Neutrophil (primary cell): ENCODE measurements around the gene DHRS7C.

ENCODE experiments used
- H3K27ac ChIP-seq: fragments of 200-600 bp; sonication (generic); 2 replicates; pipeline ENCODE4 v1.5.1; 2016; ENCODE audit warnings: mild to moderate bottlenecking, moderate library complexity
- H3K27me3 ChIP-seq: fragments of 200-600 bp; sonication (generic); 2 replicates; pipeline ENCODE4 v1.6.0; 2016; ENCODE audit warnings: mild to moderate bottlenecking
- H3K36me3 ChIP-seq: fragments of 200-600 bp; sonication (generic); 2 replicates; pipeline ENCODE4 v1.5.1; 2017
- H3K4me1 ChIP-seq, 2 experiments: fragments of 200-600 bp in 1 of 2; sonication (generic) in 1 of 2; 1 replicate in 1 of 2; 2 replicates in 1 of 2; pipeline versions ENCODE4 v1.5.1 to v1.6.1; 2013 to 2016; ENCODE audit warnings: low read depth in 1 of 2, low read length in 1 of 2, mild to moderate bottlenecking in 1 of 2, moderate library complexity in 1 of 2; ENCODE audit not compliant: control insufficient read depth in 1 of 2, insufficient read depth in 1 of 2
- H3K4me3 ChIP-seq, 2 experiments: fragments of 200-600 bp in 1 of 2; sonication (generic) in 1 of 2; 1 replicate in 1 of 2; 2 replicates in 1 of 2; pipeline ENCODE4 v1.5.1; 2013 to 2016; ENCODE audit warnings: low read depth in 1 of 2, low read length in 1 of 2, mild to moderate bottlenecking in 1 of 2, moderate library complexity in 1 of 2
- H3K9me3 ChIP-seq: fragments of 200-600 bp; sonication (generic); 2 replicates; pipeline ENCODE4 v1.5.1; 2016
- TF ChIP-seq, protein P1 (sequence below): fragments of 200-600 bp; sonication (generic); IDR thresholded peaks from 2 replicates; pipeline ENCODE4 v1.5.1; 2016; ENCODE audit warnings: antibody characterized with exemption

Gene DHRS7C

DNA sequence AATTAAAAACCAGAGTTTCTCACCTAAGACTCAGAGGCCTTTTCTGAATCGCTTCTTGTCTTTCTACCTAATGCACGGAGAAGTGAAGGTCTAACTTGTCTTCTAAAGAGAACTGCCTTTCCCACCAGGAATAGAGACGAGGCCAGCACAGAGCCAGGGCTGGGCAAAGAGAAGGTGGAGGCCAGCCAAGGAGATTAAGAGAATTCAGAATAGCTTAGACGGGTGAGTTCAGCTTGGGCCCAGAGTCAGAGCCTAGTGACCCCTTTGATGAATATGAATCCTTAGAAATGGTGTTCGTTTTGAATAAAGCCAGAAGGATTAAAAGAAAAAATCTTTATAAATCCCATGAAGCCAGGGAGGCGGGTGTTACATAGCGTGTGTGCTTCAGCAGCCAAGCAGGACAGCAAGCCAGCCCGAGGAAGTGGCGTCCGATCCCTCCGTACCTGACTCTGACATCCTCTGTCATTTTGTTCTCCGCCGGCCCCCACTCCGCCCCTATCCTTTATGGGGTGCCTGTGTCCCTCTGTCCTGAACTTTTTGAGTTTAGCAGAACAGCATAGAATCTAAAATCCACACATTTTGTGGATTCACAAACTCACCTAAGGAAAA, 23.0 kb upstream of the DHRS7C start:
- Histone ChIP-seq H3K9me3 (no peaks in the 10 kb centered on the region), H3K27ac (no peak overlapping the region), H3K36me3 (no peaks in the 10 kb centered on the region), H3K27me3 (peaks cover 17% of the 10 kb centered on the region), H3K4me3 (no peak overlapping the region), H3K4me1 (no peaks in the 10 kb centered on the region)
- TF ChIP-seq, protein P1, sequence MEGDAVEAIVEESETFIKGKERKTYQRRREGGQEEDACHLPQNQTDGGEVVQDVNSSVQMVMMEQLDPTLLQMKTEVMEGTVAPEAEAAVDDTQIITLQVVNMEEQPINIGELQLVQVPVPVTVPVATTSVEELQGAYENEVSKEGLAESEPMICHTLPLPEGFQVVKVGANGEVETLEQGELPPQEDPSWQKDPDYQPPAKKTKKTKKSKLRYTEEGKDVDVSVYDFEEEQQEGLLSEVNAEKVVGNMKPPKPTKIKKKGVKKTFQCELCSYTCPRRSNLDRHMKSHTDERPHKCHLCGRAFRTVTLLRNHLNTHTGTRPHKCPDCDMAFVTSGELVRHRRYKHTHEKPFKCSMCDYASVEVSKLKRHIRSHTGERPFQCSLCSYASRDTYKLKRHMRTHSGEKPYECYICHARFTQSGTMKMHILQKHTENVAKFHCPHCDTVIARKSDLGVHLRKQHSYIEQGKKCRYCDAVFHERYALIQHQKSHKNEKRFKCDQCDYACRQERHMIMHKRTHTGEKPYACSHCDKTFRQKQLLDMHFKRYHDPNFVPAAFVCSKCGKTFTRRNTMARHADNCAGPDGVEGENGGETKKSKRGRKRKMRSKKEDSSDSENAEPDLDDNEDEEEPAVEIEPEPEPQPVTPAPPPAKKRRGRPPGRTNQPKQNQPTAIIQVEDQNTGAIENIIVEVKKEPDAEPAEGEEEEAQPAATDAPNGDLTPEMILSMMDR = no peak

GRCh38 chr17:9813166-9813565, 21.8 kb upstream of the DHRS7C start:
- TF ChIP-seq, protein P1 = no peak
- H3K27ac ChIP-seq = no peak overlapping the region
- H3K4me1 ChIP-seq = no peaks in the 10 kb centered on the region
- no peak overlapping the region for H3K4me3 ChIP-seq
- H3K9me3 ChIP-seq = no peaks in the 10 kb centered on the region
- peaks cover 17% of the 10 kb centered on the region for H3K27me3 ChIP-seq
- H3K36me3 ChIP-seq = no peaks in the 10 kb centered on the region

DNA sequence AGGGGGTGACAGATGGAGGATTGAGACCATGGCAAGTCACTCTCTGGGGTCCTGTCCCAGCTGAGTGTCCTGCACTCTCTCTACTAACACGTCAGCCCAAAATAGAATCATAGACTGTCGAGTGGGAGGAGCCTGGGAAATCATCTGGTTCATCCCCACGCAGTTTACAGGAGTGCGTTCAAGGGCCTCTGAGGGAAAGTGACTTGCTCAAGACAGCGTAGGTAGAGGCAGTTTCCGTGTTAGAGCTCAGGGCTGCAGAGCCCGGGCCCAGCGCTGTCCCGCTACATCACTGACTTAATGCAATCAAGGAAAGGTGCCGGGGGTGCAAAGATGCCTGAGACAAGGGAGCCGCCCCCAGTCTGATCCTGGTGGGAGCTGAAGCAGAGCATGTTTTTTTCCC, 20.1 kb upstream of the DHRS7C start:
- Histone ChIP-seq H3K36me3 (no peaks in the 10 kb centered on the region), H3K27ac (no peak overlapping the region), H3K4me3 (no peak overlapping the region), H3K4me1 (no peaks in the 10 kb centered on the region), H3K27me3 (peaks cover 15% of the 10 kb centered on the region), H3K9me3 (no peaks in the 10 kb centered on the region)
- TF ChIP-seq, protein P1 = no peak

GRCh38 chr17:9811086-9811485, 19.7 kb upstream of the DHRS7C start:
- Histone ChIP-seq H3K27ac (no peak overlapping the region), H3K9me3 (no peaks in the 10 kb centered on the region), H3K4me3 (no peak overlapping the region), H3K36me3 (no peaks in the 10 kb centered on the region), H3K4me1 (no peaks in the 10 kb centered on the region), H3K27me3 (peaks cover 19% of the 10 kb centered on the region)
- TF ChIP-seq, protein P1 = no peak

DNA sequence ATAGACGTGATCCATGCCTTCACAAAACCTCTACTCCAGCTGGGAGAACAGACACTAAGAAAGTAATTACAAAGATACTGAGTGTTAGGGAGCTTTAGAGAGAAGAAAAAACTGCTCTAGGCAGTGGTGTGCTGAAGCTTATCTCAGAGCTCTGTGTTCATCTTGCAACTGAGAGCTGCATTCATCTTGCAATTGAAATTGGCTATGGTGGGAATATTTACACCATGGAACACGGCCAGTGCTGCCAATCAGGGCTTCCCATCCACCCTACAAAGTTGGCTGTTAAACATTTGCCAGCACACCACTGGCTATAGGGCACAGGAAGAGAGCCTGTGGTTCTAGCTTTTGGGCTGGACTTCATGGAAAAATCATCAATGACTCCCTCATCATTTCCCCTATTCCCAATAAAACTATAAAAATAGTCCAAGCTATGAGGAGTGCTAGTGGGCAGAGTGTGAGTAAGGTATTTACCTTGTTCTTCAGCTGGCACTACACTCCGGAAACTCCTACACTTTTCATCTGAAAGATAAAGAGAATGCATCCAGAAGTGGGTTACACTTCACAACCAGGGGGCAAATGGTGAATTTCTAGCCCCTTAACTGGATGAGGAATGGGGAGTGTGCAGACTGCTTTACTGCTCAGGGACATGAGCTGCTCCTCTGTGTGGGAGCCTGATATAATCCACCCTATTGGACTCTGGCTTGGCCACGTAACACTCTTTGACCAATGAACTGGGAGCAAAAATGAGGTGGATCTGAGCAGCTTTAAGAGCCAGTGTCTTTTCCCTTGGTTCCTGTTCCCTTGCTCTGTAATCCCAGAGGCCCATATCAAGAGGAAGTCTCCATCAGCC, 18.9 kb upstream of the DHRS7C start:
- no peaks in the 10 kb centered on the region for H3K4me1 ChIP-seq
- H3K27me3 ChIP-seq = peaks cover 27% of the 10 kb centered on the region
- no peaks in the 10 kb centered on the region for H3K9me3 ChIP-seq
- no peak overlapping the region for H3K4me3 ChIP-seq
- TF ChIP-seq, protein P1 = no peak
- H3K27ac ChIP-seq = no peak overlapping the region
- H3K36me3 ChIP-seq = no peaks in the 10 kb centered on the region
